Parathyroid adenoma (tissue), 2 donors: ENCODE results near the gene IGFN1.

Source experiments
- H2AFZ ChIP-seq: fragments of 300-600 bp; sonication (generic); one replicate; pipeline ENCODE4 v1.7.0; 2017; ENCODE audit warnings: antibody characterized with exemption, mild to moderate bottlenecking
- H3K27ac ChIP-seq: fragments of 300-600 bp; sonication (generic); one replicate; pipeline ENCODE4 v1.7.0; 2017
- H3K27me3 ChIP-seq: fragments of 300-600 bp; sonication (generic); one replicate; pipeline ENCODE4 v1.7.0; 2017; ENCODE audit warnings: low read length; ENCODE audit not compliant: control insufficient read depth, insufficient read depth
- H3K36me3 ChIP-seq: fragments of 300-600 bp; sonication (generic); one replicate; pipeline ENCODE4 v1.7.0; 2017; ENCODE audit warnings: low read length; ENCODE audit not compliant: control insufficient read depth, insufficient read depth
- H3K4me1 ChIP-seq: fragments of 300-600 bp; sonication (generic); one replicate; pipeline ENCODE4 v1.7.0; 2017; ENCODE audit warnings: control low read depth
- H3K4me2 ChIP-seq: fragments of 300-600 bp; sonication (generic); one replicate; pipeline ENCODE4 v1.7.0; 2017; ENCODE audit warnings: low read length
- H3K4me3 ChIP-seq: fragments of 300-600 bp; sonication (generic); one replicate; pipeline ENCODE4 v1.7.0; 2017; ENCODE audit warnings: low read depth, low read length
- H3K79me2 ChIP-seq: fragments of 300-600 bp; sonication (generic); one replicate; pipeline ENCODE4 v1.7.0; 2017; ENCODE audit warnings: control low read depth
- H3K9ac ChIP-seq: fragments of 300-600 bp; sonication (generic); one replicate; pipeline ENCODE4 v1.7.0; 2017; ENCODE audit warnings: mild to moderate bottlenecking
- H3K9me3 ChIP-seq: fragments of 300-600 bp; sonication (generic); one replicate; pipeline ENCODE4 v1.7.0; 2017; ENCODE audit warnings: low read length; ENCODE audit not compliant: control insufficient read depth
- CTCF ChIP-seq: fragments of 300-600 bp; sonication (generic); IDR thresholded peaks from one replicate; pipeline ENCODE4 v1.7.0; 2017; ENCODE audit warnings: antibody characterized with exemption, mild to moderate bottlenecking
- donor health status: primary hyperparathyroidism.

IGFN1 gene

GRCh38 chr1:201191653-201192260 lies 1.1 kb downstream of the IGFN1 start:
- no peak overlapping the region for H3K4me3 ChIP-seq
- H3K4me2 ChIP-seq = no peak overlapping the region
- H3K79me2 ChIP-seq = no peaks in the 10 kb centered on the region
- H3K9ac ChIP-seq = no peak overlapping the region
- no peak for TF ChIP-seq CTCF
- peaks cover 3% of the 10 kb centered on the region for H3K4me1 ChIP-seq
- H2AFZ ChIP-seq = no peak overlapping the region
- H3K27me3 ChIP-seq = no peaks in the 10 kb centered on the region
- no peaks in the 10 kb centered on the region for H3K36me3 ChIP-seq
- H3K9me3 ChIP-seq = no peaks in the 10 kb centered on the region
- no peak overlapping the region for H3K27ac ChIP-seq

- Histone ChIP-seq H3K9me3 (no peaks in the 10 kb centered on the region), H3K27me3 (no peaks in the 10 kb centered on the region), H3K27ac (no peak overlapping the region), H3K79me2 (no peaks in the 10 kb centered on the region), H3K9ac (no peak overlapping the region), H2AFZ (no peak overlapping the region), H3K36me3 (no peaks in the 10 kb centered on the region), H3K4me3 (no peak overlapping the region), H3K4me1 (peaks cover 3% of the 10 kb centered on the region), H3K4me2 (no peak overlapping the region)
- no peak for TF ChIP-seq CTCF
Measured at GRCh38 chr1:201192261-201192788, 1.7 kb downstream of the IGFN1 start.

- Histone ChIP-seq H3K4me3 (no peak overlapping the region), H3K9me3 (no peaks in the 10 kb centered on the region), H3K79me2 (no peaks in the 10 kb centered on the region), H3K4me2 (no peak overlapping the region), H3K9ac (no peak overlapping the region), H3K27me3 (no peaks in the 10 kb centered on the region), H3K4me1 (peaks cover 3% of the 10 kb centered on the region), H3K36me3 (no peaks in the 10 kb centered on the region), H3K27ac (no peak overlapping the region), H2AFZ (no peak overlapping the region)
- no peak for TF ChIP-seq CTCF
Measured at GRCh38 chr1:201194046-201194445, 3.4 kb downstream of the IGFN1 start.

- H2AFZ ChIP-seq = no peak overlapping the region
Measured at GRCh38 chr1:201198598-201198997, 8.0 kb downstream of the IGFN1 start.

More at GRCh38 chr1:201198598-201198997, 8.0 kb downstream of the IGFN1 start:
- Histone ChIP-seq H3K4me1 (peaks cover 3% of the 10 kb centered on the region), H3K4me3 (no peak overlapping the region), H3K9me3 (no peaks in the 10 kb centered on the region), H3K36me3 (no peaks in the 10 kb centered on the region), H3K27ac (no peak overlapping the region), H3K9ac (no peak overlapping the region), H3K4me2 (no peak overlapping the region), H3K27me3 (no peaks in the 10 kb centered on the region), H3K79me2 (no peaks in the 10 kb centered on the region)
- no peak for TF ChIP-seq CTCF
